Renal cortical epithelial cell (primary cell): ENCODE data around the gene PNPLA6. TPM values are rescaled to one million over a fixed set of nuclear protein-coding genes. Genes with fewer than 3 reads are reported as not detected.

Experiments used
- DNase-seq: peaks from one replicate; pipeline ENCODE4 v3.0.0-alpha.2; 2011; ENCODE audit warnings: low read depth
- total RNA-seq: library from RNA; depleted of rRNA; stranded (reverse); fragments of >200 nt; gene quantifications from 2 replicates; pipeline ENCODE4 v1.2.3, GENCODE V29; 2014

PNPLA6 gene
- total RNA-seq: 79.7 and 149 TPM in 2 replicates

- peak; percentile 81 for DNase-seq
Observed at GRCh38 chr19:7535047-7535997, at the start of gene PNPLA6. PNPLA6 (plus strand) TSS chr19:7535717; CDS start chr19:7535789, 72 bp downstream.

- no peak for DNase-seq
Observed at GRCh38 chr19:7486923-7487322, 48.6 kb upstream of the PNPLA6 start.

GRCh38 chr19:7488736-7489353 lies 46.7 kb upstream of the PNPLA6 start, which contains the start of gene PEX11G:
PEX11G (minus strand) TSS chr19:7489035; CDS start chr19:7489010, 25 bp downstream.
- peak; percentile 62 for DNase-seq

GRCh38 chr19:7489609-7490044 lies 45.9 kb upstream of the PNPLA6 start:
- no peak for DNase-seq

- no peak for DNase-seq
Observed at GRCh38 chr19:7492142-7492541, 43.4 kb upstream of the PNPLA6 start.

- no peak for DNase-seq
Observed at GRCh38 chr19:7492558-7492957, 43.0 kb upstream of the PNPLA6 start.

- peak; percentile 23 for DNase-seq
Observed at GRCh38 chr19:7494416-7495098, 41.0 kb upstream of the PNPLA6 start.

- no peak for DNase-seq
Observed at GRCh38 chr19:7497292-7497691, 38.2 kb upstream of the PNPLA6 start.

- no peak for DNase-seq
Observed at GRCh38 chr19:7500811-7501450, 34.6 kb upstream of the PNPLA6 start.

GRCh38 chr19:7502552-7502951 lies 33.0 kb upstream of the PNPLA6 start:
- DNase-seq: no peak

GRCh38 chr19:7504684-7505083 lies 30.8 kb upstream of the PNPLA6 start:
- no peak for DNase-seq

GRCh38 chr19:7505288-7505681 lies 30.2 kb upstream of the PNPLA6 start:
- no peak for DNase-seq

GRCh38 chr19:7505682-7506384 lies 29.7 kb upstream of the PNPLA6 start:
- no peak for DNase-seq

GRCh38 chr19:7506385-7507328 lies 28.9 kb upstream of the PNPLA6 start:
- peak; percentile 82 for DNase-seq

- DNase-seq: peak; percentile 79
Observed at GRCh38 chr19:7507884-7508283, 27.6 kb upstream of the PNPLA6 start.

GRCh38 chr19:7509625-7510024 lies 25.9 kb upstream of the PNPLA6 start:
- no peak for DNase-seq

- DNase-seq: no peak
Observed at GRCh38 chr19:7512400-7512851, 23.1 kb upstream of the PNPLA6 start.

- DNase-seq: no peak
Observed at GRCh38 chr19:7513809-7514642, 21.5 kb upstream of the PNPLA6 start.

GRCh38 chr19:7515110-7515644 lies 20.3 kb upstream of the PNPLA6 start:
- no peak for DNase-seq
